Tracheal epithelial cell (primary cell): ENCODE data around the gene NPHP4. TPM values are rescaled to one million over a fixed set of nuclear protein-coding genes. Genes with fewer than 3 reads are reported as not detected.

Experiments
- total RNA-seq: library from RNA; depleted of rRNA; stranded (reverse); fragments of >200 nt; gene quantifications from 2 replicates; pipeline ENCODE4 v1.2.1, GENCODE V29; 2014

The NPHP4 gene
- 3.4 and 6.0 TPM in 2 replicates for total RNA-seq

DNA sequence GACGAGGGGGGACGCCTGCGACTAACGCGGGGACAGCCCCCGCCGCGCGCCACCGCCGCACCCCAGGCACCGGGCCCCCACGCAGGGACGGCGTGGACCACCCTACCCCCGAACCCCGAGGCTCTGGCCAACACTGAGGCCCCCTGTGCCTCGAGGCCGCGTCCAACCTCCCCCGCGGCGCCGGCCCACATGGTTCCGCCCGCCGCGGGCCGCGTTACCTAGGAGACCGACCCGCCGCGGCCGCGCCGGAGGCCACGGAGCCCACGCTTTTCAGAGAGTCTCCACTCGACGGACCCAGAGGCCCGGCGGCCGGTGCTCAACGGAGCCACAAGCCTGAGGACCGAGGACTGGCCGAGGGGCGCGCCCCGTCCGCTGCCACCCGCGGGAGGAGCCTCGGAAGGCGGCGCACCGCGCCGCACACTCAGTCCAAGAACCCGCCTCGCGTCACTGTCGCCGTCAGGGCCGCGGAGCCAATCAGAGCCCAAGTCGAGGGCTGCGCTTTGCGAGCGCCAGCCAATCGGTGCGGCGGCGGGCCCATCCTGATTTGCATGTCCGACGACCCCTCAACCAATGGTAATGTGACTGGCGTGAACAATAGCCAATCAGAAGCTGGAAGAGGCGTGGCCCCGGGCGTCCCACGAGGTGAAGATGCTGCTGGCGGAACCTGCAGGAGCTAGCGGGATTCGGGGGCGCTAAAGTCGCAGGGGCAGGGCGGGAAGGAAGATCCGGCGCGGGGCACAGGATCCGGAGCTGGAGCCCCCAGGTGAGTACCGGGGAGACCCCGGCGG, at the start of gene NPHP4:
Gene NPHP4, minus strand, starts transcription at position 400 of the 788 bp plus-strand sequence. CDS start 6,136 bp downstream, outside the sequence.

Other genes with a start within 250 kb of the NPHP4 start
- 0.48 and 2.1 TPM in 2 replicates for gene KCNAB2, start 53.5 kb upstream of the NPHP4 start, total RNA-seq
- gene CHD5, start 187.9 kb upstream of the NPHP4 start, total RNA-seq = 0.24 TPM in 1 of 2 replicates, not detected in the other
- 142 and 199 TPM in 2 replicates for gene RPL22, start 207.2 kb upstream of the NPHP4 start, total RNA-seq
- 9.8 and 63.4 TPM in 2 replicates for gene RNF207, start 213.7 kb upstream of the NPHP4 start, total RNA-seq
- 60.3 and 63.9 TPM in 2 replicates for gene ICMT, start 243.5 kb upstream of the NPHP4 start, total RNA-seq